ENCODE data around the gene TSHZ3.

TSHZ3 gene

GRCh38 chr19:31292639-31293185, 56.5 kb downstream of the TSHZ3 start:
- DNase-seq (ENCODE audit: low read depth), result no peak
- H3K4me3 ChIP-seq (ENCODE audit: control insufficient read depth, low read depth, low read length), result no peak overlapping the region
- no peak for TF ChIP-seq CTCF (conservative IDR thresholded peaks at IDR 0.05; ENCODE audit: control insufficient read depth, insufficient read depth, low read depth, low read length)

DNA sequence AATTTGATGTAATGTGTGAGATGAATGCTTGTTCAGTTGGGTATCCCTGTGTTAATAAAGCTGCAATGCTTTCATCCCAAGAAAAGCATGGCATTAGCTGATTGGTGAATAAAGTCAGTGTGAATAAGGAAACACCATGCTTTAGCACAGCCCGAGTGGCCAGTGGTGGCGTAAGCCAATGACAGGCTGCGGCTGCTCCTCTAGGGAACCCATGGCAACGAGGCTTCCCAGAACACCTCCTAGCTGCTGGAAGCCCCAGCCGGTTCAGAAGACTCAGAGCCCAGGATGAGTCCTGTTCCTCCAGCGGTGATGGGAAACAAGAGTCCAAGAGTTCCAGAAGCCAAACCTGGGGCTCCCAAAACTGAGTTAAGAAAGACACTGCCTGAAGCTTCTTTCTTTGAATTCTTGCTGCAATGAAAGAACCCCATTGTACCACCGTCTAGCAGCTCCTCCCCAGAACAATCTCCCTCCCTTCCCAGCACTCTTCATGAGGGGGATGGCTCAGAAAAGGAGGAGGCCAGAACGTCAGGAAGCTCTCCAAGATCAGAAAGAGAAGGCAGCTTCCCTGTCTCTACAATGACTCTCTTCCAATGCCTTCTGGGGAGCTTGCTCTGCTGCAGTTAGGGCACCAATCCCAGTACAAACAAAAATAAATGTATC, 58.2 kb downstream of the TSHZ3 start:
- DNase-seq (ENCODE audit: low read depth), result no peak
- H3K4me3 ChIP-seq (ENCODE audit: control insufficient read depth, low read depth, low read length), result no peak overlapping the region
- TF ChIP-seq CTCF (conservative IDR thresholded peaks at IDR 0.05; ENCODE audit: control insufficient read depth, insufficient read depth, low read depth, low read length), result no peak

- DNase-seq (ENCODE audit: low read depth), result no peak
- no peak for TF ChIP-seq CTCF (conservative IDR thresholded peaks at IDR 0.05; ENCODE audit: control insufficient read depth, insufficient read depth, low read depth, low read length)
- no peak overlapping the region for H3K4me3 ChIP-seq (ENCODE audit: control insufficient read depth, low read depth, low read length)
Measured at GRCh38 chr19:31289976-31290375, 59.3 kb downstream of the TSHZ3 start.

GRCh38 chr19:31289381-31289880, 59.8 kb downstream of the TSHZ3 start:
- H3K4me3 ChIP-seq (ENCODE audit: control insufficient read depth, low read depth, low read length), result no peak overlapping the region
- no peak for TF ChIP-seq CTCF (conservative IDR thresholded peaks at IDR 0.05; ENCODE audit: control insufficient read depth, insufficient read depth, low read depth, low read length)
- no peak for DNase-seq (ENCODE audit: low read depth)

- TF ChIP-seq CTCF (conservative IDR thresholded peaks at IDR 0.05; ENCODE audit: control insufficient read depth, insufficient read depth, low read depth, low read length), result no peak
- H3K4me3 ChIP-seq (ENCODE audit: control insufficient read depth, low read depth, low read length), result no peak overlapping the region
- DNase-seq (ENCODE audit: low read depth), result peak; percentile 18
Measured at GRCh38 chr19:31286491-31286890, 62.7 kb downstream of the TSHZ3 start.

DNA sequence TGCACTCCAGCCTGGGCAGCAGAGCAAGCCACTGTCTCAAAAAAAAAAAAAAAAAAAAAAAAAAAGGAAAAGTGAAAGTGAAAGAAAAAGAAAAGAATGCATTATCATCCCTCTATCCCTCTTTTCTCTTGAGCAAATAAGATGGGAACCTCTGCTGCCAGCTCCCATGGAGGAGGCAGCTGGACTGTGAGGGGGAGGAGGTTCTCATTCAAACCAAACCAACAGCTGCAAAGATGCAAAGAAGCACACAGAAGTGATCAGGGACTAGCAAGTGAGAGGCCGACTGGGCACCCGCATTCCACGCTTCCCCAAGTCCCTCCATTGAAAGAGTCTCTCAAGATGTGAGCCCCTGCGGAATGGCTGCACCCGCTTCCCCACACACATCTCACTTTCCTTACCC, 63.5 kb downstream of the TSHZ3 start:
- TF ChIP-seq CTCF (conservative IDR thresholded peaks at IDR 0.05; ENCODE audit: control insufficient read depth, insufficient read depth, low read depth, low read length), result no peak
- H3K4me3 ChIP-seq (ENCODE audit: control insufficient read depth, low read depth, low read length), result peak overlapping the region; percentile 11
- DNase-seq (ENCODE audit: low read depth), result peak; percentile 51
